NCI-H1417 treated with DMSO at 0.1 percent for 48 hours (cell line): ENCODE results near the gene CEP128.

Experiments used
- DNase-seq: peaks from one replicate; lab custom pipeline; 2025; lab: John Stamatoyannopoulos, UW

The CEP128 gene

DNA sequence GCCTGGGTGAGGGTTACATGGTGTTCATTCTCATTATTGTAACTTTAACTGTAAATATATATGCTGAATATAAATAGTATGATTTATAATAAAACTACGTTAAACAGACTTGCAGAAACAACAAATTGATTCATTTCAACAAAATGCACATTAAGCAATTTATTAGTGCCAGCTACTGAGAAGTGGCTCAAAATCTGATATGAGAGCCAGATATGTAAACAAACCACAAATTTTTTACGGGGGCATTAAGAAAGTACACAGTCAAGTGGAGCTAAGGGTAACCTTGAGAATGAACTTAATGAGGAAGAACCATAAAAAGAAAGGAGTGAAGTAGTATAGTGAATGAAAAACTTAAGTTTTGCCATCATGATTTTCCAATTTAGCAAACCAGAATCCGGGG lies 40.3 kb downstream of the CEP128 start:
- DNase-seq, result no peak

DNA sequence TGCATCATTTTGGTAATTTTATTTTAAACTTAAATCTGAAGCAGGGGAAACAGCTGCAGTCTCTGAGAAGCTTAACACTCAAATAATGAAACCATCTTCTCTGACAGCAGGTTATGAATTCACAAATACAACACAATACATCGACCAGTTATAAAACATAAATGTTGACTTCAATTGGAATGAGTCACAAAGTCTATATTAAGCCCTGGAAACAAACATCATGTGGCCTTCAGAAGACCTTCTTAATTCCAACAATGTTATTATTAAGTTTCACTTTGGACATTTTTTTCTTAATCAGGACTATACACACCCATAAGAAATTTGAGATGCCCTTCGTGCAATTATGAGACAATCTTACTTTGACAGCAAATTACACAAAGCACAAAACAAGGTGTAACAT lies 68.9 kb downstream of the CEP128 start:
- no peak for DNase-seq

DNA sequence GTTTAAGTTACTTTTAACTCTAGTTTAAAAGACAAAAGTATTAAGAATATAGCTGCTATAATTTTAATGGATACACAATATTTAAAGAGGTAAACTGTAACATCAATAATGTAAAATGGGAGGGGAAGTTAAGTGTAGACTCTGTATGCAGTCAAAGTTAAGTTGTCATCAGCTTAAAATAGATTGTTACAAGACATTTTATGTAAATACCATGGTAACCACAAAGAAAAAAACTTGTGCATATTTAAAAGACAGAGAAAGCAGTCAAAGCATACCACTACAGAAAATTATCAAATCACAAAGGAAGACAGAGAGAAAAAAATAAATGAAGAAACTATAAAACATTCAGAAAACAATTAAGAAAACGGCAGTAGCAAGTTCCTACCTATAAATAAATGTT lies 73.3 kb downstream of the CEP128 start:
- DNase-seq, result no peak

DNA sequence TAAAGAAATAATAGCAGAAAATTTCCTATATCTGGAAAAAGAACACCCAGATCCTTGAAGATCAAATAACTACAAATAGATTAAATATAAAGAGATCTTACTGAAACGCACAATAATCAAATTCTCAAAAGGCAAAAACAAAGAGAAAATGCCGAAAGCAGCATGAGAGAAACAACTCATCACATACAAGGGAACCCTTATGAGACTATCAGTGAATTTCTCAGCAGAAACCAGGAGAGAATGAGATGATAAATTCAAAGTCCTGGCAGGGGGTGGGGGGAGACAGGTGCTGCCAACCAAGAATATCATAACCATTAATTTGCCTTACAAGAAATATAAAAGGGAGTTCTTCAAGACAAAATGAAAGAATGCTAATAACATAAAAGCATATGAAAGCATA lies 73.7 kb downstream of the CEP128 start:
- no peak for DNase-seq

DNA sequence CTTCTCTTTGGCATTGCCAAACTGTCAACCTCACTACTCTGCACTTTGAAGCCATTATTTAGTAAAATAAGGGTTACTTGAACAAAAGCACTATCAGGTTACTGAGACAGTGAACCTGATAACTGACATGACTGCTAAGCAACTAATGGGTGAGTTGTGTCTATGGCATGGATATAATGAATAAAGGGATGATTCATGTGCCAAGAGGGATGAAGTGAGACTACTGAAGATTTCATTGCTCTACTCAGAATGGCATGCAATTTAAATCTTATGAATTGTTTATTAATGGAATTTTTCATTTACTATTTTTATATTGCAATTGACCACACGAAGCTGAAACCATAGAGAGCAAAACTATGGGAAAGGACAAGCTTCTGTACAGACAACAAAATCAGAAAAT lies 74.4 kb downstream of the CEP128 start:
- no peak for DNase-seq

DNA sequence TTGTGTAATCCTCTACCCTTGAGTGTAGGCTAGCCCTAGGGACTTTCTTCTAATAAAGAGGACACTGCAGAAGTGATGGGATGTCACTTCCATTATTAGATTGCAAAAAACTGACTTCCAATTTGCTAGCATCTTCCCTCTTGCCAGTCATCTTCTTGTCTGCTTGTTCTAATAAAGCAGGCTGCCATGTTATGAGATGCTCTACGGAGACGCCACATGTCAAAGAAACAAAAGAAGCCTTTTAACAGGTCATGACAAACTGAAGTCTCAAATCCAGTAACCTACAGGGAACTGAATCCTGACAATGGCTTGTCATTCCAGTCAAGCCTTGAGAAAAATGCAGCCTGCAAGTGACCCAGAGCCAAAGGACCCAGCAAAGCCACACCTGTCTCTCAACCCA lies 76.0 kb downstream of the CEP128 start:
- DNase-seq, result no peak

DNA sequence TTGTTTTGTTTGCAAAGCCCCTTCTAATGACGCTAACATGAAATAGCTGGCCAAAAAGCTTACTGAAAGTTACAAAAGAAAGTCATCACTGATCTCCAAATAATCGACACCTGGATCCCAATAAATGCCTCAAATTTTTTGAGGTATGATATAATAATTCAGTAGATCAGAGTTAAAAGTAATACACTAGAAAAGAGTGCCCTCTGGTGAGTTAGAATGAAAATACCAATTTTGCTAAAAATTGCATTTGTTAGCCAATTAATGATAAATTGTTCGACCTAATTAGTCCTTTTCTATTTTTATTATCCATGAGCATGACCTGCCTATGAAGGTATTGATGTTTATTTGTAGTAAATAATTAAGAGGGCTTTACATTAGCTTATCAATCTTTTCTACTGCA lies 78.6 kb downstream of the CEP128 start:
- no peak for DNase-seq

DNA sequence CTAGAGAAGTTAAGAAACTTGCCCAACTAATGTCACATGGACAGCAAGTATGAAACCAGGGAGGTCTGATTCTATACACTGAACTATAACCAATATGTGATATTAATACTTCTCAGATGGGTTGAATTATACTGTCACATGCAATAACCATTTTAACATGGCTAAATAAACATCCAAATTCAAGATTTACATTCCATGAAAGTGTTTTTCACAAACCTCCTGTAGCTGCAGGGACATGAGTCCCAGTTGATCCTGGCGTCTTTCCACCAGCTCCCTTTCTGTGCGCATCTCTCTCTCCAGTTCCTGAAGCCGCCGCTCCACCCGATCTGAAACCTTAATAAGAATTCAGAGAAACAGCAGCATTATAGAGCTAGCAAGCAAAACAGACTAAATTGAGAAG lies 79.0 kb downstream of the CEP128 start:
- no peak for DNase-seq

DNA sequence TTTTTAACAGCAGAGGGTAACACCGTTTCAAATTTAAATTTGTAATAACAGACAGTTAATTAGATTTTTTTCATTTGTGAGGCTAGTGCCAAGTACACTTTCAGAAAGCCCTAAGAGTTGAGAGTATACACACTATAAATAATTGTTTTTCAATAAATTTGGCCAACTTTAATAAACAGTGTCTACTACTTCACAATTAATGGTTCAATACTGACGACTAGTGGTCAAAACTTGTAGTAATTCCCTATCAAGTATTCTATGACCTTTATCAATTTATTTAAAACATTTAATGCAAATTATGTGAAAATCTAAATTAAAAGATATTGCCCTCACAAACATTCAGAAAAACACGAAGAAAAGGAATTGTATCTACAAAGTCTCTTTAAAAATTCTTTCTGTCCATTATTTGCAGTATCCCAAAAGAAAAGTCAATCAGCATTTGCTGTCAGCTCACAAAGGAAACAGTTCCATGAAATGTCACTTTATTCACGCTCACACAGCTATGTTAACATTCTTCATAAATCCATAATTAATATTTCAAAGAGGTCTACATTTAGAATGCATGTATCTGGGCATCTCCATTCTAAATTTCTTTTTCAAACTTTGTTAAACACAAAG lies 91.2 kb downstream of the CEP128 start:
- no peak for DNase-seq

DNA sequence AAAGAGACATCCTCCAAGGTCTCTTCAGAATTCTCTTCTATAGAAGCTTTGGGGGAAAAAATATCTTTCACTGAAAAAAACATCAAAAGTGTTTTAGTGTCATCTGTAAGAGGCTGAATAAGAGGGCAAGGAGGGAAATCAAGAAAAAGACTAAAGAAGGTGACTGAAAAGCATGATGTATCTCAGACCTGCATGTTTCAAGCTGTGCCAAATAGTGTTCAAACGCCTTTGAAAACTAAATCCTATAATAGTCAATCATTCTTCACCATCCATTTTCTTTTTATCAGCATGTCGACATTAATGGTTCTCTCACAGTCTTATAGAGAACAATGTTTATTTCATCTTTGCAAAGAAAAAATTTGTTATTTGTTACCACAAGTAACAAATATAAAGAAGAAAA lies 94.5 kb downstream of the CEP128 start:
- no peak for DNase-seq

DNA sequence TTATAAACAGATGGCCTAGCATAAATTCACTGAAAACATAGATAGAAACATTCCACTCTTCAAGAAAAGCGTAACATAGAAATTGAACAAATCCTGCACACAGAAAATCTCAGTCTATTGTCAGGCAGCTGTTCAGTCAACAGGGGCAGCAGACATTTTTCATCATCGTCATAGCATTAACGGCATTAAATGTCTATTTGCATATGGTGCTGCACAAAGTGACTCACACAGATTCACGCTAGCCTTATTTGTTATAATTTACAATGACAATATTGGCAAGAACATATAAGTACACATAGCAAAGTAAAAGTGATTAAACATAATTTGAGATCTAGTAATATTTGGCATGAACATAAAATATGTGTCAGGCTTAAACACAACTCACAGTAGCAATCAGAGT lies 95.7 kb downstream of the CEP128 start:
- no peak for DNase-seq

DNA sequence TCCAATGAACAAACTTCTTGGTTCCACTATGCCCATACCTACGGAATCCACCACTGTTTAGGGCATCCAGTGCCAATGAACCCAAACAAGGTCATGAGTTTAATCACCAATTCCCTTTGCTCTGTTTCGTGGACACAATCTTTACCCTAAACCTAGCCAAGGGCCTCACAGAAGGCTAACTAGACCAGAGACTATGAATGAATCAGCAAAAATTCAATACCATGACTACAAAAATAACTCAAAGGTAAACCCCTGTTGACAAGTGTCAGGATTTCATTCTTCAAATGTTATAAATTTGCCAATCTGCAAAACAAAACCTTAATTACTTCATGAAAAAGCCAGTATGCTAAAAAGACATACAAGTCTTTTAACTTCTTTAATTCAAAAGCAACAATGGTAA lies 96.7 kb downstream of the CEP128 start:
- DNase-seq, result no peak

DNA sequence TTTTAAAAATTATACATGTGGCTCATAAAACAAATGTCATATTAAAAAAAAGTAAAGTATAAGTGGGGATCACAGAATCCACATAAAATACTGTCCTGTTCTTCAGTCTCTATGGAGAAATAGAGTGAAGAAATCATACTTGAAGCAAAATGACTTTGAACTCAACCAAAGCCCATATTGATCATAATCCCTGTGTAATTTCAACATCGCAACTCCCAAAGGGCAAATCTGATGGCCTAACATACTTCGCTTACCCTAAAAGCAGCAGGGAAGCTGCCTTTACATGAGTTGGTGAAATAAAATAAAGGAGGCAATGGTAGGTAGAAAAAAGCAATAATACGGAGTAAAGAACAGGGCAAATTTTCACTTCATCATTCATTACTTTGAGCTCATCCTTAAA lies 101.8 kb downstream of the CEP128 start:
- no peak for DNase-seq

DNA sequence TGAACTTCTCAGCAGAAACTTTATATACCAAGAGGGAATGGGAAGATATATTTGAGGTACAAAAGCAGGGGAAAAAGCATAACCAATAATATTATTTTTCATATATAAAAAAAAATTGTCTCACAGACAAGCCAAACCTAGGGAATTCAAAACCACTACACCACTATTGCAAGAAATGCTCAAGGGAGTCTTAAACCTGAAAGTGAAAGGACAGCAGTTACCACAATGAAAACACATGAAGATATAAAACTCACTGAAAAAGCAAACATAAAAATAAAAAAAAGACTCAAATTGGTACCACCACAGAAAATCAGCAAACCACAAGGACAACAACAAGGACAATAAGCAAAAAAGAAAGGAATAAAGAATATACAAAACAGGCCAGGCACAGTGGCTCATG lies 131.9 kb downstream of the CEP128 start:
- no peak for DNase-seq

DNA sequence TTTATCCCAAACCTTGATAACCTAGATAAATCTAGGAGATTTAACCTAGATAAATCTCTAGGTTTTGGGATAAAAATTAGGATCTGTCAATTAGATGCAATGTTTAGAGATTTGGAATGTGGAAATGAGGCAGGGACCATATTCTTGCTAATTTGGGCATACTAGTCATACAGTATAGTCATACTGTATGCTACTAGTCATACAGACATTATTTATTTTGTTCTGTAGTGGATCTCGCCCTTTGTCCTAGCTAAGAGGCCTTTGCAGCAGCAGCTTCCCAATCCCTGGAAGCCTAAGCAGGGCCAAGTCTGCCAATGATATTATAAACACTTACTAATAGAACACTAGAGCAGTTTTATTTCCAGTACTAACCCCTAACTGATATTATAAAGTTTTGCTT lies 136.4 kb downstream of the CEP128 start:
- no peak for DNase-seq

DNA sequence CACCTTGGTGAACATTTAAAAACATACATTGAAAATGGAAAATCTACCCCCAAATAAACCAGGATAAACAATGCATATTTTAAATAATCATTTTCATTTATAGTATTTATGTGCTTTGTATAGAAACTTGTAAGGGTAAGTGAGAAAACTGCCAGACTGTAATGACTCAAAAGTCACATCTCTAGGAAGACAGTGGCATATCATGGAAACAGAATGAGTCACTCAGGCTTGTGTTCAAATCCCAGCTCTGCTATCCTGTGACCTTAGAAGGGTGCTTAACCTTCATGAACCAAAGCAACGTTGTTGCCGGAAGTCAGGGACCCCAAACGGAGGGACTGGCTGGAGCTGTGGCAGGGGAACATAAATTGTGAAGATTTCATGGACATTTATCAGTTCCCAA lies 142.7 kb downstream of the CEP128 start:
- DNase-seq, result no peak

DNA sequence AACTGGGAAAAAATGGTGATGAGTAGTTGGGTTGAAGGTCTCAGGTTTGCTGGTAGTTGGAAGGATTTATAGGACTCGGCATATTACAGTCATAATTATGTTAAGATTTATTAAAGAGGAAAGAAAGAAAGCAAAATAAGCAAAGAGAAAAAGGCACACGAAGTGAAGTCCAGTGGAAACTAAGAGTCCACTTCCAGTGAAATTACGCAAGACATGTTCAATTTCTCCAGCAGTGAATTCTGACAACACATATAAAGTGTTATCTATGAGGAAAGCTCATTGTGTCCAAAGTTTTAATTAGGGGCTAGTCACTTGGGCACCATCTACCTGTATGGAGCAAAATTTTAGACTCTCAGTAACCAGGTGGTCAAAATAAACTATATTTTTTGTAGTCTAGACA lies 143.3 kb downstream of the CEP128 start:
- DNase-seq, result no peak

DNA sequence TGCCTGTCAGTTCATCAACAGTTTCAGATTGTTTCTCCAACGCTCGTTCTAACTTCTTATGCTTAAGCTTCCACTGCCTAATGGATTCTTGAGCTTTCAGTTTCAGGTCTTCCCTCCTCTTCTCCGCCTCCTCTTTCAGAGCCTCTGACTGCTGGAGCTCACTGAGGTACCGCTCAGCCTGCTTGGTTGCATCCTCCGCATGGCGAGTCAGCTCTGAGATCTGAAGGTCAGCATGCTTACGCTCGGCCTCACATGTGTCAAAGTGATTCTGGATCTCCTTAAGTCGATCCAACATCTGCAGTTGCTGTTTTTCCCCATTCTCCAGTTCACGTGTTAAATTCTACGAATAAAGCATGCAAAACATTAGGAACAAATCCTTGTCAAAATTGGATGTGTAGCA lies 148.8 kb downstream of the CEP128 start:
- DNase-seq, result no peak

DNA sequence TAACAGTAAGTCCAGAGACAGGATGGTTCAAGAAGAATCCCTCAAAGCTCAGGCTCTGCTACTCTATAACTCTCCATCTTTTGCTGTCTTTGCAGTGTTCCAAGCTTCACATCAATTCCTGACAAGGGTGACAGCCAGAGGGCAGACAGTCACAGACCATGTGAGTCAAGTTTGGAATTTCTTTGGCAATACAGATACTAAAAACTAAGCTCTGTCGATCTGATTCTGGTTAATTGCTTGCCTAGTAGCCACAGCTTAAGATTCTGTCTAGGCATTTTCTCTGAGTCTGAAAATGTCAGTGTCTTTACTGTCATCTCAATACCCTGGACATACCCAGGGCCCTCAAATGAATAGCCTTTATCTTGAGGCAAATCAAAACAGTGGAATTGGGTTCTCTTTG lies 153.7 kb downstream of the CEP128 start:
- DNase-seq, result no peak

DNA sequence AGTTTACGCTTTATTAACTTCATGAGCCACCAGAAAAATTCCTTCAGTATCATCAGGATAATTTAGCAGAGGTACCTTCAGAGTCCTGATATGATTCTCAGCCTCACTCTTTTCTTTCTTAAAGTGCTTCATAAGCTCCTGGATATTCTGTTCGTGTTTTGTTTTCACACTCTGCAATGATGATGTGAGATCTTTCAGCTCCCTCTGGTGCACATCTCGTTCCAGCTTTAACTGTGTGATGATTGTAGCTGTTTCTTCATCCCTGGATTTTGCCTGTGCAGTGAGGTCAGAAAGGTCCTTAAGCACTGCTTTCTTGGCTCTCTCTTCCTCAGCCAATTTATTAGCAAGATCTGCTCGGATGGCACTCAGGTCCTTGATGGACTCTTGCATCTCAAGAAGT lies 156.7 kb downstream of the CEP128 start:
- DNase-seq, result no peak

DNA sequence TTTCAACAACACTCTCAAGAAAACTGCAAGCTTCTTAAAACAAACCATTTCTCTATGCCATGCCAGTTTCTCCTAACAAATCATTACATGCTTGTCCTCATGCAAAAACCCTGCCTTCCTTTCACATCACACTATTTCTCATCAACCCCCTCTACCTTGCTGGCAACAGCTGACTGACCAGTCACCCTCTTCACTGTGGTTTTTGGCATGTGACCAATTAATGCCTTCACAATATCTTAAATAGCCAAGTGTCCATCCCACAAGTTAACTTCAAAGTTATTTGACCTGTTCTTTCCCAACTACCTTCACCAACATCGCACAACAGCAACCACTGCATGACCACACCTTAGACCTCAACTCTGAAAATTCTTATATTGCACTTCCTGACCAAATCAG lies 159.6 kb downstream of the CEP128 start:
- no peak for DNase-seq

DNA sequence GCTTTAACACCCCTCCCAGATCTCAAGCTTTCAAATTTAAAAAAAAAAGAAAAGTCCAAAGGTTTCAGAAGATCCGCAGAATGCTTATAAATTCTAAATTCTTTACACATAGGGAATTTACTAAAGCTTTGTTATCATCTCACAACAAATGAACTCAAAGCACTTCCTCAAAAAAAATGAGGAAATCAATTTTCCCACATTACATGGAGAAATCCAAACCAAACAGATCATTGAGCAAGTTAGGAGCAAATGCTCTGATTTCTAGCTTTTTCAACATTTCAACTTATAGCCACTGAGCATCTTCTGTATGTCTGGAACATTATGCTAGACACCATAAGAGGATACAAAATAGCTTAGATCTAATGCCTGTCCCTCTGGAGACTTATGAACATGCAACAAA lies 161.0 kb downstream of the CEP128 start:
- DNase-seq, result no peak

DNA sequence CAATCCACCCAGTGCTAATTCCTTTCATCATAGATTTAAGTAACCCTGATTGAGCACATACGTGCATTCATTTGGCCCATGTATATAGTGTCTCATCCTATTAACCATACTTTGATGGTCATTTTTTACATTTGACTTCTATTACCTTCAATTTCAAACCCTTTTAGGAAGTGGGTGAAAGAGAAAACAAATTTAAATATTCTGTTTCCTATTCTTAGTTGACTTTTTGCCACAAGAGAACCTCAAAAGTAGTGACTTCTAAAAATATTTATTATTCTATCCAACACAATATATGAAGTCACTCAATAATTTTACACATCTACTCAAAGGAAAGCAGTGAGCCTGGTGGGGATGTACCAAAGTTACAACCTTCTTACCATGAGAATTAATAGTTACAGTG lies 164.9 kb downstream of the CEP128 start:
- DNase-seq, result no peak

DNA sequence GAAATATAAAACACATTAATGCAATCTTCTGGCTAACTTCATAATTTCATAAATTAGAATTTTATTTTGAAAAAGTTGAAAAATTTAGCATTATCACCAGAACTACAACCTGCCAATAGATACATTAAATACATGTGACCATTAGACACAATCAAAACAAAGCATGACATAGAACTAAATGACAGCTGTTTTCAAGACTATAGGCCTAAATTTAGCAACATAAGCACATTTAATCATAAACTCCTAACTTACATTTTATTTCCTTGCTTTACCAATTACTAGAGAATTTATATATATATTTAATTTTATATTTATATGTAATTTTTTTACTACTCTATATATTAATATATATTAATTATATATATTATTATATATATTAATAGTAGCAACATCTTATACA lies 165.4 kb downstream of the CEP128 start:
- DNase-seq, result no peak

DNA sequence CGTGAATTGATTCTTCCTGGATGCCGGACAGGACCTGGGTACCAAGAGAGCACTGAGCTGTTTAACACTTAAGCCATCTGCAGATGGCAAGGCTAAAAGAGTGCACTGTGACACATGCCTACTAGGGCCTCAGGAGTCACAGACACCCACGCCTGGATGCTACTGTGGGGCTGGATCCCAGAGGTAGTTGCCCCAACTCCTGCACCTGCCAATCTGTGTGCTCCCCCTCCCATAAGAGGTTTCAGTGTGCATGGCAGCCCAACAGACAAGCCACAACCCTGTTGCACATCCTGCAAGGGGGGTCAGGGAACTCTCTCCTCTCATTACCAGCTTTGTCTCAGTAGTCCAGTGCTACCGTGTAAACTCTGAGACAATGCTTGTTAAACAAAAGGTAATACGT lies 169.0 kb downstream of the CEP128 start:
- no peak for DNase-seq
